GM19023 (cell line): ENCODE data around the gene PEX14.
"Not testable (repeated sequence)": the region's sequence is repeated elsewhere in the genome, so short reads cannot be mapped to it uniquely, and the experiment has no call there.

ENCODE experiments used
- ATAC-seq: cut with Tn5 transposase; IDR thresholded peaks from one replicate; pipeline ENCODE4 v1.9.1; 2021; ENCODE audit warnings: mild to moderate bottlenecking, moderate library complexity; ENCODE audit not compliant: unreplicated experiment

The PEX14 gene

GRCh38 chr1:10494418-10494753 lies 19.6 kb downstream of the PEX14 start:
- no peak for ATAC-seq

DNA sequence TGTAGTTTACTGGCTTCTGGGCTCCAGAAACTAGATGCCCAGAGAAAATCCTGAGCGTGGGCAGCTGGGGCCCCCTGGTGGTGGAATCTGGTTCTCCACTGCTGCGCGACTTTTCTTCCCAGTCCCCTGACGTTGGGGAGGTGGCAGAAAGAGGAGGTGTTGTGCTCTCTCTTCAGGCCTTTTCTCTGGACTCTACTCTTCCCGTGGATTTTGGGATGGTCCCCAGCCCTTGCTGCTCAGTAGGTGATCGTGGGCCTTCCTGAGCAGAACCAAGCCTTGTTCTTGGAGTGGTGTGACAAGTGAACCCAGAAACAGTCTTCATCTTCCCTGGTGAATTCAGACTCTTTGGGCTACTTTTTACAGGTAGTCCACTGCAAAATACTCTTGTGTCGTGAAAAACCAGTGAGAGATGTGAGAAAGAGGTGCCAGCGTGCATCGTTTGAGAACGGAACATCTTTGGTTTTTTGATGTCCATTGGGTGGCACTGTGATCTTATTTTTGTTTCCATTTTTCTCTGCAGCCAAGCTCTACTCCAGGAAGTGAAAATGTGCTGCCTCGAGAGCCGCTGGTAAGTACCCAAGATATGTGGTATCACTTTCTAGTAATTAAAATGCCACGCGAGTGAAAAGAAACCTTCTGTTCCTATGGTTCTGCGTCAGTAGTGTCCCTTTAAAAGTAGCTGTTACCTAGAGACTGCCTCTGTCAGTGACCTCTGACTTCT lies 20.2 kb downstream of the PEX14 start:
- peak; percentile 76 for ATAC-seq

GRCh38 chr1:10495475-10495817 lies 20.7 kb downstream of the PEX14 start:
- ATAC-seq = no peak

DNA sequence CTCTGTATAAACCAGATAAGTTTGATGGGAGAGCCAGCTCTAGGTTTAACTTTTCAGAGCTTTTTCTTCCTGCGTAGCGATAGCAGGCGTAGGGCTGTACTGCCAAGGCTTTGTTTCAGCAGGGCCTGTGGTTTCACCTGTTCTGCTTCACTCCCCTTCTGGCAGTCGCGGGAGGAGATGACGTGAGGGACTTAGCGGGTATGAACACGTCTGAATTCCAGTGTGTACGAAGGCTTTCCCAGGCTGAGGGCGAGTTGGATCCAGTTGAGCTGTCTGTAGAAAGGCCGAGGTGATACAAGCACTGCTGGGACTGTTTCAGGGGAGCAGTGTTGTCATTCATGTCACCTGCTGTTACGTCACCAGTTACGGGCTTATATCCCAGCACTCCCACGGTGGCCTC lies 21.2 kb downstream of the PEX14 start:
- no peak for ATAC-seq

DNA sequence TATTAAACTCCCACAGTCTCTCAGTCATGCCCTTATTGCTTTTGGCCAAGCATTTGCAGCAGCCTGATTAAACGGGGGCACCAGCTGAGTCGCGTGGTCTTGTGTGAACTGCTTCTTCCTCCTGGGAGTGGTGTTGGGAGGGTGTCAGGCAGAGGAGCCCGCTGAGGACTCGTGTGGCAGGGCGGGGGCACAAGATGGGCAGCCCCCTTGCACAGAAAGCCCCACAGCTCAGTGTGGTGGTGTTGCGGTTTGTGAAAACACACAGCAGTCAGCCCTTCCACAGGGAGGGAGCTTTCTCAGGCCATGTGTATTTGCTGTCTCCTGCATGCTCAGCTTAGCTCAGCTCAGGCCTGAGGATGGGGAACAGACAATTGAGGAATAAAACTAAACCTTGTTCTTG lies 22.4 kb downstream of the PEX14 start:
- ATAC-seq = no peak

DNA sequence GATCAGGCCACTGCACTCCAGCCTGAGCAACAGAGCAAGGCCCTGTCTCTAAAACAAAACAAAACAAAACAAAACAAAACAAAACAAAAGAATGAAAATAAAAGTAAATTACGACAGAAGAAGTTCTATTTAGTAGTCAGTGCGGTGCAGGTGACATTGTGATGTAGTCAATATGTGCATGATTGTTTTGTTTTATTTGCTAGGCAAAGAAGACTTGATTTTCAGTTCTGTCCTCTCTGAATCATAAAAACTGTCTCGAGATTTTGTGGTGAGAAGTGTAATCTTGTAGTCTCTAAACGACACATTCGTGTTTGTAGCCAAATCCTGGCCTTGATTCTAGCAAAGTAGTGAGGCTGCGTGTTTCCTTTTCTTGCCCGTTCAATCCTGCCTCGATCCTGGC lies 23.5 kb downstream of the PEX14 start:
- ATAC-seq = no peak

DNA sequence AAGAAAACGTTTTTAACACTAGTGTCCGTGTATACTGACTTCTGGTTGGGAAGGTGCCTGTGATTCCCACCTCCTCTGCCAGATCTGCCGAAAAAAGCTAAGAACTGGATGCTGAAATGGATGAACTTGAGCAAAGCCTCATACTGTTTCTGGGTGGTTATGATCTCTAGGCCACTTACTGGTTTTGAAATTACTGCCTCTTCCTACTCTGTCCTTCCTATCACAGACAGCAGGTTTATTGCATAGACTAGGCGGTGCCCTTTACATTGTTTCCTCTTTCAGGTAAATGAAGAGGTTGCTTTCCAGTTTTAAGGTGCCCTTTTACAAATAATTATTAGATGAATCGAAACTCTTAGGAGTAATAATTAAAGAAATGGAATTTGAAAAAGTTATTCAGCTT lies 27.5 kb downstream of the PEX14 start:
- no peak for ATAC-seq

GRCh38 chr1:10504249-10504648 lies 29.5 kb downstream of the PEX14 start:
- ATAC-seq = no peak

DNA sequence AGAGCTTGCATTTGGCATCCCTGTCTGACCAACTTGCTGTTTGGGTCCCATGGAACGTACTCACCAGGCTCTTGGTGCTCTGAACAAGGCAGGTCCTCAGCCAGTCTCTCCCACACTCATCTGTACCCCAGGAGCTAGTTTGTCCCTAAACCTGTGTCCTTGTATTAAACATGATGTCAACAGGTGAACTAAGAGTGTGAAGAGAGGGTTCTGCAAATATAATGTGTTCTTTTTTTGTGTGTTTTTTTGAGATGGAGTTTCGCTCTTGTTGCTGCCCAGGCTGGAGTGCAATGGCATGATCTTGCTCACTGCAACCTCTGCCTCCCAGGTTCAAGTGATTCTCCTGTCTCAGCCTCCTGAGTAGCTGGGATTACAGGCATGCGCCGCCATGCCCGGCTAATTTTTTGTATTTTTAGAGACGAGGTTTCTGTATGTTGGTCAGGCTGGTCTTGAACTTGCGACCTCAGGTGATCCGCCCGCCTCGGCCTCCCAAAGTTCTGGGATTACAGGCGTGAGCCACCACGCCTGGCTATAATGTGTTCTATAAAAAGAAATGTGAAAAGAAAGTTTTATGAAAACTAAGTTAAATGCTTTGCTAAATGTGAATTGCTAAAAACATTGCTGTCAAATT lies 31.4 kb downstream of the PEX14 start:
- not testable (repeated sequence) for ATAC-seq

- ATAC-seq = no peak
These were observed 31.9 kb downstream of the PEX14 start for GRCh38 chr1:10506677-10507047.

GRCh38 chr1:10507111-10507879 lies 32.5 kb downstream of the PEX14 start:
- no peak for ATAC-seq

DNA sequence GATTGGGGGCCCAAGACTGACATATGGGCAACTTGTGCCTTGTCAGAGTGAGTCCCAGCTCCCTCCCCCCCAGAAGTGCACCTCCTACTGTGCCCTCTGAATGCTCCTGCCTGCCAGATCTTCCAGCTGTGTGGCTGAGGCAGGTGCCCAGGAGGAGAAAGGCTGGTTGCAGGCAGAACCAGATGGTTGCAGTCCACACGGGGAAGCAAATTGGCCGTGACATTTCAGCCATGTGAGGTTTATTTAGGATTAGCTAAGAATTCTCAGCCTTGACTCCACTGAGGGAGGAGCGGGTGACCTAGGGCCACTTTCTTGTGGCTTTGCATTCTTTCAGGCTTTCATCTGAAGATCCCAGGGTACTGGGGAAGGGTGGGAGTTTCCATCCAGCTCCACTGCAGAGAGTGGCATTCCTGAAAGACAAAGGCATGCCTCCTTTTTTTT lies 33.8 kb downstream of the PEX14 start:
- ATAC-seq = no peak

DNA sequence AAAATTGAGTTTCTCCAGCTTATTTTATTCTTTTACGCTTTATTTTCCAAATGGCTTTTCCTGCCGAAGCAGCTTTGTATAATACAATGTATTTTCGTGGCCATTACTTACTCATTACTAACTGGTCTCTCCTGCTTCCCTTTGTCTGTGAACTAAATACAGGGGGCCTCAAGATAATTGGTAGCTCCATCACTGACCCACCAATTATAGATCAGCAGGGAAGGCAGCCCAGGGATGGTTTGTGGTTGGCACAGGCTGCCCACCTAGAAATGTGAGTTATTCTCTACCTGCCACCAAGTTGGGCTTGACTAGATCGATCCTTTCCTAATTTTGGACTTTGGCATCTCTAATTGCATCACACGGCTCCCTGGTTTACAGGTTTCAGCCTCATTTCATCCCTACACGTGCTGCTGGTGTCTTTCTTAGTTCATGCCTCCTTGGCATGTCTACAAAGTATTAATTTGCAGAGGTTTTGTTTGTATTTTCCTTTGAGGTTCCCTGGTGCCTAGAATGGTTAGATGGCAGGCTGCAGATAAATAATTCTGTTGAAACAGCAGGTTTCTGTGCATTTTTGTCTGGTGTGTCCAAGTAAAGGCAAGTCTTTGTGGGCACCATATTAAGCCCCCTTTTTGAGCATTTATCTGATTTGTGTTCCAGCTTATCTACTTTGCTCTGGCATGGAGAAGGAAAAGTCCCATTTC lies 35.2 kb downstream of the PEX14 start:
- no peak for ATAC-seq

- peak; percentile 75 for ATAC-seq
These were observed 36.1 kb downstream of the PEX14 start for GRCh38 chr1:10510520-10511493.

GRCh38 chr1:10511494-10511885 lies 36.7 kb downstream of the PEX14 start:
- no peak for ATAC-seq

DNA sequence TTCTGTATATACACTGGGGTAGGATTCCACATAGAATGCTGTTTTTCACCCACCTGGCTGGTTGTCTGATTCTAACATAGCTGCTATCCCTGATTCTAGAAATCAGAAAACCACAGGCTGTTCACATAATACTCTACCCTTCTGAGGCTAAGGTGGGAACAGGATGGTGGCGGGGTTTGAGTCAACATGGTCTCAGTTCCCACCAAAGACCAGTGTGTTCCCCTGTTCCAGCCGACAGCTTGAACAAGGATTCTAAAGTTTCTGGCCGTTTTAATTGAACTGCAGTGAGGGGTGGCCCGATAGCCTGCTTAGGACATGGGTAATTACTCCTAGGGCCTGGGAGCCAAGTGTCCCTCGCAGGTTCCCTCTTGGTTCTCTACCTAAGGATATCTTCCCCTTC lies 38.4 kb downstream of the PEX14 start:
- ATAC-seq = no peak

DNA sequence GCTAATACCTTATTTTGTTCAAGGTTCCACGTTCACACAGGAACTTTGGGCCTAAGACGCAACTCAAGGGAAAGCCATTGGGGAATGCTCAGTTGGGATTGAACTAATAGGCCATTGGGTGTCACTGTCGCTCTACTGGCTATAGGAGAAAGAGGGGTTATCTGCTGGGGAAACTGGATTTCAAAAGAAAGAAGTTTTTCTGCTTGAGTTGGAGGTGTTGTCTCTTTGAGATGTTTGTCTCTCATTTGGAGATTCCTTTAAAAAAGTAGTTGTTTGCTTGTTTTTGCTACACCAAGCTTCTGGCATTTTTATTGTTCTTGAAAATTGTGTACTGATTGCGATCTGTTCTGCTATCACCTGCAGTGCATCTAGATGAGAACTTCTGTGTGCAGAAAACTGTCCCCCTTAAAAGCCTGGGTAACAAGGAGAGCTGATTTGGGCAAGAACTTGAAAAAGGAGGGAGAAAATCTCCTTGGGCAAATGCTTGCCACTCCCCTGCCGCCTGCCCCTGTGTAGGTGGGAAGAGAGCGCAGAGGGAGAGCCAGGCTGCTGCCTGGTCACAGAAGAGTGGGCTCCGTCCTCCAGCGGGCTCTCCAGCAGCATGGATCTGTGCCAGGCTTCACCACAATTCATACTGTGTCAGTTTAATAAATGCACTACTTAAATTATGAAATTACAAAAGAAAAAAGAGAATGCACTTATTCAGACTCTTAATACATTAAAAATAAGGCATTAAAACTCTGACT lies 39.9 kb downstream of the PEX14 start:
- no peak for ATAC-seq

GRCh38 chr1:10515301-10515975 lies 40.7 kb downstream of the PEX14 start:
- ATAC-seq = no peak
